Keratinocyte (primary cell): ENCODE measurements around the gene CHCHD6.

Experiments used
- CTCF ChIP-seq, 3 experiments: IDR thresholded peaks in 1 of 3; conservative IDR thresholded peaks in 1 of 3; optimal IDR thresholded peaks in 1 of 3; 2 replicates in 2 of 3; 3 replicates in 1 of 3; pipeline versions ENCODE3 to v1.5.1; 2011; ENCODE audit warnings: low read length in 3 of 3, mild to moderate bottlenecking in 3 of 3, moderate library complexity in 2 of 3, control low read depth in 1 of 3, inconsistent platforms in 1 of 3; ENCODE audit not compliant: insufficient read depth in 2 of 3; ENCODE audit errors: extremely low read depth in 1 of 3
- EZH2 ChIP-seq: IDR thresholded peaks from one replicate; pipeline ENCODE4 v1.6.1; 2012; ENCODE audit warnings: inconsistent platforms, mild to moderate bottlenecking, low read length, moderate library complexity

GRCh38 chr3:126798521-126798920, 94.5 kb downstream of the CHCHD6 start:
- TF ChIP-seq CTCF (optimal IDR thresholded peaks at IDR 0.05 in 1 of 3, IDR thresholded peaks at IDR 0.05 in 1 of 3, conservative IDR thresholded peaks at IDR 0.05 in 1 of 3; ENCODE audit: extremely low read depth in 1 of 3, insufficient read depth in 2 of 3, low read length in 3 of 3), result no peak
- no peak for TF ChIP-seq EZH2
